HG02763 (cell line): ENCODE results near the gene FSD1.

ENCODE experiments used
- ATAC-seq: cut with Tn5 transposase; IDR thresholded peaks from one replicate; pipeline ENCODE4 v1.9.1; 2021; ENCODE audit warnings: mild to moderate bottlenecking, moderate library complexity; ENCODE audit not compliant: unreplicated experiment

FSD1 gene

GRCh38 chr19:4361152-4362046 lies 57.0 kb downstream of the FSD1 start:
- ATAC-seq: no peak

- no peak for ATAC-seq
Observed at GRCh38 chr19:4362101-4362828, 57.9 kb downstream of the FSD1 start.

- ATAC-seq: no peak
Observed at GRCh38 chr19:4362831-4363545, 58.6 kb downstream of the FSD1 start.

GRCh38 chr19:4363571-4364304 lies 59.3 kb downstream of the FSD1 start:
- ATAC-seq: no peak

- no peak for ATAC-seq
Observed at GRCh38 chr19:4365341-4365740, 60.9 kb downstream of the FSD1 start.

GRCh38 chr19:4365791-4366665 lies 61.6 kb downstream of the FSD1 start:
- no peak for ATAC-seq

GRCh38 chr19:4366666-4367335 lies 62.4 kb downstream of the FSD1 start:
- ATAC-seq: no peak

GRCh38 chr19:4367336-4367723 lies 62.9 kb downstream of the FSD1 start:
- ATAC-seq: no peak

GRCh38 chr19:4367781-4368127 lies 63.4 kb downstream of the FSD1 start:
- ATAC-seq: no peak

- no peak for ATAC-seq
Observed at GRCh38 chr19:4368128-4368820, 63.9 kb downstream of the FSD1 start.

GRCh38 chr19:4369109-4369887 lies 64.9 kb downstream of the FSD1 start:
- peak; percentile 47 for ATAC-seq

GRCh38 chr19:4369888-4370260 lies 65.5 kb downstream of the FSD1 start:
- ATAC-seq: peak; percentile 40

- no peak for ATAC-seq
Observed at GRCh38 chr19:4370418-4371041, 66.1 kb downstream of the FSD1 start.

- ATAC-seq: no peak
Observed at GRCh38 chr19:4371247-4372164, 67.1 kb downstream of the FSD1 start.

- ATAC-seq: no peak
Observed at GRCh38 chr19:4372165-4373012, 68.0 kb downstream of the FSD1 start.

- no peak for ATAC-seq
Observed at GRCh38 chr19:4373013-4373367, 68.6 kb downstream of the FSD1 start.
